ENCODE results near the gene ZNF490. TPM values are rescaled to one million over a fixed set of nuclear protein-coding genes. Genes with fewer than 3 reads are reported as not detected.

ZNF490 gene
- total and polyA plus RNA-seq, 2 of the 4 experiments (the other 2 are of a cell fraction) = 1.7 to 9.0 TPM

DNA sequence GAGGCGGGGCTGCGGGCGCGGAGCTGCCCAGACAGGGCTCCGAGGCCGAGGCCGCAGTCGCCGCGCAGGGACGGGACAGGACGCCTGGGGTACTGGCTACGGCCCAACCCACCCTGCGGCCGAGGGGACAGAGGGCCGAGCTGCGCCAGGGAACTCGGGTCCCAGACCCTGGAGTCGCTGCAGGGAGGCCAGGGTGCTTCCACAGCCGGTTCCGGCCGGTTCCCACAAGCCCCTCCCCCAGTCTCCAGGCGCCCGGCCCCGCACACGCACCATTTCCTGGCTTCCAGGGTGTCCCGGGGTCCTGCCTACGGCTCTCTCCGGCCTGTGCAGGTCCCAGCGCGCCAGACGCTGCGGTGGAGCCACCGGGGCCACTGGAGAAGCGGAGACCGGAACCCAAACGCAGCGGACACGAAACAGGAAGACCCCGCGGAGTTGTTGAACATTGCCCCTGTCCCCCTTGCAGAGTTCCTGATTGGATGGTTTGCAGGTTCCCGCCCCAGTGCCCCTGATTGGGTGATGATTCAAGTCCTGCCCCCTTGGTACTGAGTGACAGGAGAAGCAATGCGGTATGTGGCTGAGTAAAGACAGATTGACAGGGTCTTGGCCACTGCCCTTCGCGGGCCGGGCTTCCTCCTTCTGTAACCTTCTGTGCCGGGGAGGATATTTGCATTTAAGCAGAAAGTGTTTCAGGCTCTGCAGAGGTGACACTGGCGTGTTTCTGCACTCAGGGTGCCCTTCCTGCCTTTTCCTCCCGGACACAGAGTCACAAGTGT, 59.4 kb downstream of the ZNF490 start, which contains the start of gene ZNF564:
Gene ZNF564 (minus strand): TSS at position 423 of the 773 bp plus-strand sequence. CDS start 150 bp downstream, at position 273.
- Histone ChIP-seq H3K9me3 (ENCODE audit: control insufficient read depth, insufficient read depth, low read length) (no peaks in the 10 kb centered on the region; the same call in 1 of the 2 replicates), H3K36me3 (ENCODE audit: control insufficient read depth, insufficient read depth, low read length) (peaks cover 2% of the 10 kb centered on the region; the same call in 1 of the 2 replicates), H2BK15ac (ENCODE audit: low read depth, low read length) (no peak within 1 kb of the TSS), H2AK9ac (replicated peaks; ENCODE audit: low read depth, low read length, poor library complexity) (peak within 1 kb of the TSS; percentile 84), H4K8ac (ENCODE audit: low read depth in 2 of 2, low read length in 2 of 2) (peak within 1 kb of the TSS; percentile 14 to 95), H3K4me3 (ENCODE audit: insufficient read depth, low read depth, low read length) (peak within 1 kb of the TSS; percentile 55), H3K27me3 (ENCODE audit: control insufficient read depth, insufficient read depth, low read length) (no peaks in the 10 kb centered on the region), H2BK120ac (ENCODE audit: low read depth, low read length) (peak within 1 kb of the TSS; percentile 56; the same call in 1 of the 2 replicates), H4K91ac (ENCODE audit: insufficient read depth, low read depth, low read length) (peak within 1 kb of the TSS; percentile 79), H3K27ac (ENCODE audit: insufficient read depth, low read length) (peak within 1 kb of the TSS; percentile 83), H3K4me1 (ENCODE audit: control insufficient read depth, insufficient read depth, low read length) (no peaks in the 10 kb centered on the region), H3K79me1 (ENCODE audit: low read depth in 1 of 2, low read length in 2 of 2) (peaks cover 11 to 29% of the 10 kb centered on the region in 2 experiments; a peak in 3 of 4 replicates), H2AFZ (replicated peaks; ENCODE audit: low read length, poor library complexity) (peak within 1 kb of the TSS; percentile 99), H2AK5ac (ENCODE audit: low read depth, low read length) (peak within 1 kb of the TSS; percentile 80), H4K20me1 (ENCODE audit: insufficient read depth, low read length) (no peaks in the 10 kb centered on the region), H4K5ac (ENCODE audit: low read depth, low read length) (peak within 1 kb of the TSS; percentile 92), H3K23ac (ENCODE audit: low read depth, low read length) (peak within 1 kb of the TSS; percentile 84), H3K4me2 (ENCODE audit: low read depth, low read length) (peak within 1 kb of the TSS; percentile 84), H3K56ac (ENCODE audit: extremely low read depth, insufficient read depth, low read length) (peak within 1 kb of the TSS; percentile 67), H3K9ac (ENCODE audit: low read depth, low read length) (peak within 1 kb of the TSS; percentile 78), H2BK5ac (ENCODE audit: low read depth, low read length, poor library complexity, severe bottlenecking) (peak within 1 kb of the TSS; percentile 94), H3K4ac (ENCODE audit: low read depth, low read length) (peak within 1 kb of the TSS; percentile 89), H3K18ac (ENCODE audit: low read depth, low read length) (peak within 1 kb of the TSS; percentile 22), H3K14ac (replicated peaks; ENCODE audit: low read depth, low read length) (peak within 1 kb of the TSS; percentile 87), H3K9me1 (ENCODE audit: insufficient read depth, low read length) (no peaks in the 10 kb centered on the region), H2BK20ac (ENCODE audit: low read depth, low read length) (no peak within 1 kb of the TSS)
- CTCF ChIA-PET = interaction anchor here (0.6 kb wide), 1 partner anchor 13 kb away, joined by 9 read pairs; no protein-coding TSS in a partner anchor
- BruUV-seq (replicated peaks) = no TSS peak
- WGBS, 2 experiments (ENCODE audit: extremely low coverage in 2 of 2, insufficient read length in 1 of 2) = 0% methylated on average over 17 of the region's 49 CpGs; no CpG with 5 or more reads in 1 of the 2 experiments
- in situ Hi-C loops (cut with MboI; ENCODE audit: low sequenced_read_pairs) = no loop called here
- DNase-seq = peak; percentile 98
- ATAC-seq (ENCODE audit: low read depth) = peak; percentile 97
- POLR2A ChIA-PET (ENCODE audit: unreplicated experiment) = no interaction called here
- dilution Hi-C loops (cut with HindIII; ENCODE audit: low sequenced_read_pairs, unreplicated experiment) = no loop called here
- intact Hi-C loops (cut with micrococcal nuclease) = no loop called here
- TF ChIP-seq CEBPB (IDR thresholded peaks at IDR 0.05; ENCODE audit: low read depth, low read length) (no peak), POLR2A (IDR thresholded peaks at IDR 0.05; ENCODE audit: low read depth, low read length) (no peak), NFE2L2 (IDR thresholded peaks at IDR 0.05; ENCODE audit: low read depth, low read length) (no peak), MXI1 (IDR thresholded peaks at IDR 0.05; ENCODE audit: borderline replicate concordance, low read depth, low read length) (no peak), MAZ (IDR thresholded peaks at IDR 0.05; ENCODE audit: borderline replicate concordance, low read depth, low read length) (peak; percentile 9; the same call in 1 of the 2 replicates), BHLHE40 (IDR thresholded peaks at IDR 0.05; ENCODE audit: low read depth, low read length) (no peak), CHD1 (IDR thresholded peaks at IDR 0.05; ENCODE audit: low read depth, low read length) (no peak), FOS (IDR thresholded peaks at IDR 0.05; ENCODE audit: low read depth, low read length) (peak; percentile 52; the same call in 1 of the 2 replicates), RCOR1 (IDR thresholded peaks at IDR 0.05; ENCODE audit: insufficient replicate concordance, low read length) (no peak), RAD21 (IDR thresholded peaks at IDR 0.05; ENCODE audit: low read length) (no peak), RFX5 (IDR thresholded peaks at IDR 0.05; ENCODE audit: low read depth, low read length) (no peak), MAFK (IDR thresholded peaks at IDR 0.05; ENCODE audit: low read depth, low read length) (peak; percentile 3; the same call in 1 of the 2 replicates), SMC3 (IDR thresholded peaks at IDR 0.05; ENCODE audit: low read depth, low read length) (no peak)
- TF ChIP-seq, protein P1, sequence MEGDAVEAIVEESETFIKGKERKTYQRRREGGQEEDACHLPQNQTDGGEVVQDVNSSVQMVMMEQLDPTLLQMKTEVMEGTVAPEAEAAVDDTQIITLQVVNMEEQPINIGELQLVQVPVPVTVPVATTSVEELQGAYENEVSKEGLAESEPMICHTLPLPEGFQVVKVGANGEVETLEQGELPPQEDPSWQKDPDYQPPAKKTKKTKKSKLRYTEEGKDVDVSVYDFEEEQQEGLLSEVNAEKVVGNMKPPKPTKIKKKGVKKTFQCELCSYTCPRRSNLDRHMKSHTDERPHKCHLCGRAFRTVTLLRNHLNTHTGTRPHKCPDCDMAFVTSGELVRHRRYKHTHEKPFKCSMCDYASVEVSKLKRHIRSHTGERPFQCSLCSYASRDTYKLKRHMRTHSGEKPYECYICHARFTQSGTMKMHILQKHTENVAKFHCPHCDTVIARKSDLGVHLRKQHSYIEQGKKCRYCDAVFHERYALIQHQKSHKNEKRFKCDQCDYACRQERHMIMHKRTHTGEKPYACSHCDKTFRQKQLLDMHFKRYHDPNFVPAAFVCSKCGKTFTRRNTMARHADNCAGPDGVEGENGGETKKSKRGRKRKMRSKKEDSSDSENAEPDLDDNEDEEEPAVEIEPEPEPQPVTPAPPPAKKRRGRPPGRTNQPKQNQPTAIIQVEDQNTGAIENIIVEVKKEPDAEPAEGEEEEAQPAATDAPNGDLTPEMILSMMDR (conservative IDR thresholded peaks at IDR 0.05; ENCODE audit: low read depth, low read length) = no peak
- TF ChIP-seq, protein P2, sequence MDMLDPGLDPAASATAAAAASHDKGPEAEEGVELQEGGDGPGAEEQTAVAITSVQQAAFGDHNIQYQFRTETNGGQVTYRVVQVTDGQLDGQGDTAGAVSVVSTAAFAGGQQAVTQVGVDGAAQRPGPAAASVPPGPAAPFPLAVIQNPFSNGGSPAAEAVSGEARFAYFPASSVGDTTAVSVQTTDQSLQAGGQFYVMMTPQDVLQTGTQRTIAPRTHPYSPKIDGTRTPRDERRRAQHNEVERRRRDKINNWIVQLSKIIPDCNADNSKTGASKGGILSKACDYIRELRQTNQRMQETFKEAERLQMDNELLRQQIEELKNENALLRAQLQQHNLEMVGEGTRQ (IDR thresholded peaks at IDR 0.05; ENCODE audit: low read depth, low read length) = no peak
